Measurements from ENCODE around the gene HMGA1. TPM values are rescaled to one million over a fixed set of nuclear protein-coding genes. Genes with fewer than 3 reads are reported as not detected.

The HMGA1 gene
- total and polyA plus RNA-seq, 2 of the 13 experiments (the other 11 are each of a cell fraction or from before 2014, with no cell fraction given): 117 to 145 TPM

GRCh38 chr6:34276881-34277762 is 40.4 kb downstream of the HMGA1 start (continued):
- TF ChIP-seq ZSCAN5A (CRISPR knock-in tag; IDR thresholded peaks at IDR 0.05; ENCODE audit: borderline replicate concordance) (no peak), ZSCAN20 (CRISPR knock-in tag; IDR thresholded peaks at IDR 0.05; ENCODE audit: borderline replicate concordance) (no peak), ZNF784 (CRISPR knock-in tag; IDR thresholded peaks at IDR 0.05; ENCODE audit: borderline replicate concordance) (0 out of 2 replicates have a peak, but pooled peaks have one; percentile 44), SMYD3 (CRISPR knock-in tag; IDR thresholded peaks at IDR 0.05) (no peak), ZNF264 (CRISPR knock-in tag; IDR thresholded peaks at IDR 0.05) (no peak), CTCF (CRISPR knock-in tag; IDR thresholded peaks at IDR 0.05) (no peak), TIGD3 (CRISPR knock-in tag; IDR thresholded peaks at IDR 0.05; ENCODE audit: borderline replicate concordance) (no peak), SIX1 (CRISPR knock-in tag; IDR thresholded peaks at IDR 0.05; ENCODE audit: borderline replicate concordance) (peak; percentile 80; the same call in 1 of the 2 replicates), PCBP2 (optimal IDR thresholded peaks at IDR 0.05; ENCODE audit: low read depth, low read length, poor library complexity, severe bottlenecking) (no peak), ZNF180 (CRISPR knock-in tag; IDR thresholded peaks at IDR 0.05; ENCODE audit: borderline replicate concordance, low read depth) (no peak), NFATC3 (CRISPR knock-in tag; IDR thresholded peaks at IDR 0.05) (no peak), RBFOX2 (IDR thresholded peaks at IDR 0.05; ENCODE audit: low read depth, low read length) (no peak), ZNF605 (CRISPR knock-in tag; IDR thresholded peaks at IDR 0.05) (no peak), SSRP1 (CRISPR knock-in tag; IDR thresholded peaks at IDR 0.05) (0 out of 2 replicates have a peak, but pooled peaks have one; percentile 8), FOXK1 (CRISPR knock-in tag; IDR thresholded peaks at IDR 0.05; ENCODE audit: borderline replicate concordance, low read depth) (no peak; the same call in 1 of the 2 replicates), ZMAT3 (CRISPR knock-in tag; conservative IDR thresholded peaks at IDR 0.05) (no peak), TFDP1 (CRISPR knock-in tag; IDR thresholded peaks at IDR 0.05; ENCODE audit: borderline replicate concordance) (0 out of 2 replicates have a peak, but pooled peaks have one; percentile 30), NFRKB (IDR thresholded peaks at IDR 0.05) (no peak), ZNF589 (CRISPR knock-in tag; conservative IDR thresholded peaks at IDR 0.05) (no peak), KDM4B (CRISPR knock-in tag; IDR thresholded peaks at IDR 0.05) (no peak), CREBL2 (CRISPR knock-in tag; IDR thresholded peaks at IDR 0.05; ENCODE audit: borderline replicate concordance) (no peak)

Measured in HepG2 (cell line).